ENCODE measurements around the gene MTERF2.
"Not testable (repeated sequence)": the region's sequence is repeated elsewhere in the genome, so short reads cannot be mapped to it uniquely, and the experiment has no call there.

Gene MTERF2, protein sequence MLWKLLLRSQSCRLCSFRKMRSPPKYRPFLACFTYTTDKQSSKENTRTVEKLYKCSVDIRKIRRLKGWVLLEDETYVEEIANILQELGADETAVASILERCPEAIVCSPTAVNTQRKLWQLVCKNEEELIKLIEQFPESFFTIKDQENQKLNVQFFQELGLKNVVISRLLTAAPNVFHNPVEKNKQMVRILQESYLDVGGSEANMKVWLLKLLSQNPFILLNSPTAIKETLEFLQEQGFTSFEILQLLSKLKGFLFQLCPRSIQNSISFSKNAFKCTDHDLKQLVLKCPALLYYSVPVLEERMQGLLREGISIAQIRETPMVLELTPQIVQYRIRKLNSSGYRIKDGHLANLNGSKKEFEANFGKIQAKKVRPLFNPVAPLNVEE

DNA sequence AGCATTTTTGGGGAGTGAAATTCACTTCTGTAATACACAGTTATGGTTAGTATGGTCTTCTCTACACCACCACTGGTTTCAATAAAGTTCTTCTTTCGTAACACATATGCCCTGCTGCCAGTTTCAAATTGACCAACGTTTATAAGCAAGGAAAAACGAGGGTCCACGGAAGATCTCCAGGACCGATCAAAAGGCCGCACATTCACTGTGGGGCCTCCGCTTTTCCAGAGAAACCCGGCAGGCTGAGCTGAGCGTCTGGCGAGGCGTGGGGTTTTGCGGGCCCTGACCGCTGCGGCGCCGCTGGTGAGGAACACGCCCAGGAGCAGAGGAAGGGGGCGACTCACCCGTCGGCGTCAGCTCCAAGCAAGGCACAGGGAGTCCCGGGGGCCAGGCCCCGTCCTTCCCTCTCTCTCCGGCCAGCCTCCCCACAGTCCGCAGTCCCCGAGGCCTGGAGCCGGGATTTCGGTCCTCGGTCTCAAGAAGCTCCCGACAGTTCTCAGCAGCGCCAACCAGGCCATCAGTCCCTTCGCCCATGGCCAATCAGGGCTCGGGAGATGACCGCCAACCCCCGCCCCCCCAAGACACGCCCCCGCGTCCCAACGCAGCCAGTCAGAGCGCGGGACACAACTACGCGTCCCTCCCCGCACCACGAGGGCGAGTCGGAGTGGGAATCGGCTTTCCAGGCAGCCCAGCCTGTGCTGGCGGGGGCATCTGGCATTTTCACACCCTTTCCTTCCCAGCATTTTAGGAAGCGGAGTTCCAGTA is at the start of gene MTERF2:
Gene MTERF2, minus strand, starts transcription at position 522 of the 765 bp plus-strand sequence. CDS start 8,432 bp downstream, outside the sequence.
- peak; percentile 88 for DNase-seq

DNA sequence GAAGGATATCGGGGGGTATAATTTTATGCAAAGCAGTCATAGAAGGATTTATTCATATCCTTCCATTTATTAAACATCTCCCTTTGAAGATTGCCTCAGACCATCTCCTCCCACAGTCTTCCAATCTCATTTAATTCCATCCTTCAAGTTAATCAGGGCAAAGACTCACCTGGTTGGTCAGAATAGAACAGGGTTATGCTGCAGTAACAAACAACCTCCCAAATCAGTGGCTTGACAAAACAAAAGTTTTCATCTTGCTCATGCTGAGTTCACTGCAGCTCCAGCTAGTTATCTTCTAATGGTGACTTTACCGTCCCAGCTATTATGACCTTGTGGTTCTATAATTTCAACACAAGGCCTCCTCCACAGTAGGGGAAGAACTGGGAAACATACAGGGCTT is 48.8 kb upstream of the MTERF2 start:
- no peak for DNase-seq

DNA sequence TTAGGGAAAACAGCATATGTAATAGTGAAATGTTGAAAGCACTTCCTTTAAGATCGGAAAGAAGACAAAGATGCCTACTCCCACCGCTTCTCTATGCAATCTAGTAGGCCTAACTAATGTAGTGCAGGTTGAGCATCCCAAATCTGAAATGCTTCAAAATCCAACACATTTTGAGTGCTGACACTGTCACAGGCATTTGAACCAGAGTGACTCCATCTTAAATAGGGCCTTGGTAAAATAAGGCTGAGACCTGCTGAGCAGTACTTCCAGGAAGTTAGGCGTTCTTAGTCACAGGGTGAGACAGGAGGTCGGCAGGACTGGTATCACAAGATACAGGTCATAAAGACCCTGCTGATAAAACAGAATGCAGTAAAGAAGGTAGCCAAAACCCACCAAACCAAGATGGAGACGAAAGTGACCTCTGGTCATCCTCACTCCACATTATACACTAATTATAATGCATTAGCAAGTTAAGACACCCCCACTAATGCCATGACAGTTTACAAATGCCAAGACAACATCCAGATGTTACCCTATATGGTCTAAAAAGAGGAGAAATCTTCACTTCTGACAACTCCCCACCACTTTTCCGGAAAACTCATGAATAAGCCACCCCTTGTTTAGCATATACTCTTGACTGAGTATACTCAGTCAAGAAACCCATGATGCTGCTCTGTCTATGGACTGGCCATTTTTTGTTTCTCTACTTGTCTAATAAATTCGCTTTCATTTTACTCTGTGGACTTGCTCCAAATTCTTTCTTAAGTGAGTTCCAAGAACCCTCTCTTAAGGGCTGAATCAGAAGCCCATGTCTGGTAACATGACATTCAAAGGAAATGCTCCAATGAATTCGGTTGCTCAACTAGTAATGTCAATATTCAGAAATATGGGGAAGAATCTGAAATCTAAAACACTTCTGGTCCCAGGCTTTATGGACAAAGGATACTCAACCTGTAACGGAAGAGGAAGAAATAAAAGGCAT is 47.1 kb upstream of the MTERF2 start:
- DNase-seq: no peak

DNA sequence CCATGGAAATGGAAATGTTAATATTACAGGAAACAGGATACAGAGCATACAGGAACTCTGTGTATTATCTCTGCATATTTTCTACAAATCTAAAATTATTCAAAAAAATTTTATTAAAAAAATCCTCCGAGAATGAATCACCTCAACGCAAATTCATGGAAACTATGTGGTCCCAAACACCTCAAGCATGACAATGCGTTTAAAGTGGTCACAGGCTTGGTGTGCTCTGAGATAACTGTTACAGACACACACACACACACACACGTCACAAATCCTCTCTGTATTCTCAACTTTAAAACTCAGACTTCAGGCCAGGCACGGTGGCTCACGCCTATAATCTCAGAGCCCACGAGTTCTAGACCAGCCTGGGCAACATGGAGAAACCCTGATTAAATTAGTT is 45.3 kb upstream of the MTERF2 start:
- DNase-seq: no peak

DNA sequence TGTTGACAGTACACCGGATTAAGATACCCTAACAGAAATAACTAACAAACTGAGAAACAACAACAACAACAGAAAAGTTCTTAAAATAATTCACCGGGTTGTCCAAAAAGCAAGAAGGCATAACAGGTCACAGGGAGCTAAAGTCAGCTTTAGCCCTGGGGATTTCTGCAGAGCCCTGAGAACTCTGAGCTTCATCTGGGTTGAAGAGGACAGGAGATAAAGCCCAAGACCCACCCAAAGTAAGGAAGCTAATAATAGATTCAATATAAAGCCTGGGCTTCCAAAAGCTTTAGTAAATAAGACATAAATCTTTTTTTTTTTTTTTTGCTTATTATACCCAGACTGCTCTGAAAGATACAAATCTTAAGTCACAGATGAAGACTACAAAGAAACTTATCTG is 44.1 kb upstream of the MTERF2 start:
- no peak for DNase-seq

DNA sequence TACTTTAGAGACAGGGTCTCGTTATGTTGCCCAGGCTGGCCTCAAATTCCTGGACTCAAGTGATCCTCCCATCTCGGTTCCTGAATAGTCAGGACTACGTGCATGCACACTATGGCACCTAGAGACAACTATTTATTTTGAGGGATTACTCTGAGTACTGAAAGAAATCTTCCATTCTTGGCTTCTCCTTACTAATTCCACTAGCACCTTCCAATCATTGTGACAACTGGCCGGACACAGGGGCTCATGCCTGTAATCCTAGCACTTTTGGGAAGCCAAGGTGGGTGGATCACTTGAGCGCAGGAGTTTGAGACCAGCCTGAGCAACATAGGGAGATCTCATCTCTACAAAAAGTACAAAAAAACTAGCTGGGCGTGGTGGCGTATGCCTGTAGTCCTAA is 42.1 kb upstream of the MTERF2 start:
- no peak for DNase-seq

DNA sequence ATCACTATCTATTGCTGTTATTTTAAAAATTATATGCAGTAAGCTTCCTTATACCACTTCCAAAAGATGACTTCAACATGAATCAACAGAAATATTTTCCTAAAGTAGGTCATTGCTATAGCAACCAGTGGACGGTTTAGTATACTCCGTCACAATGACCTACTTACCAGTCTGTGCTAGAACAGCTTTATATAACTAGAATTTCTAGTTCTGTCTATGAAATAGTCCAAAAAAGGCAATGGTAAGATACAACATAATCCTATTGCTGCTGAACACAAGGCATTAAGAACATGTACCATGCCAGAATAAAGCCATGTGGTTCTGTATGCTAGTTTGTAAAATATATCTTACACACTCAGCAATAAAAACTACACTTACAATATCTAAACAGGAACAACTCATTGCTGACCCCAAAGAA is 40.7 kb upstream of the MTERF2 start:
- no peak for DNase-seq

DNA sequence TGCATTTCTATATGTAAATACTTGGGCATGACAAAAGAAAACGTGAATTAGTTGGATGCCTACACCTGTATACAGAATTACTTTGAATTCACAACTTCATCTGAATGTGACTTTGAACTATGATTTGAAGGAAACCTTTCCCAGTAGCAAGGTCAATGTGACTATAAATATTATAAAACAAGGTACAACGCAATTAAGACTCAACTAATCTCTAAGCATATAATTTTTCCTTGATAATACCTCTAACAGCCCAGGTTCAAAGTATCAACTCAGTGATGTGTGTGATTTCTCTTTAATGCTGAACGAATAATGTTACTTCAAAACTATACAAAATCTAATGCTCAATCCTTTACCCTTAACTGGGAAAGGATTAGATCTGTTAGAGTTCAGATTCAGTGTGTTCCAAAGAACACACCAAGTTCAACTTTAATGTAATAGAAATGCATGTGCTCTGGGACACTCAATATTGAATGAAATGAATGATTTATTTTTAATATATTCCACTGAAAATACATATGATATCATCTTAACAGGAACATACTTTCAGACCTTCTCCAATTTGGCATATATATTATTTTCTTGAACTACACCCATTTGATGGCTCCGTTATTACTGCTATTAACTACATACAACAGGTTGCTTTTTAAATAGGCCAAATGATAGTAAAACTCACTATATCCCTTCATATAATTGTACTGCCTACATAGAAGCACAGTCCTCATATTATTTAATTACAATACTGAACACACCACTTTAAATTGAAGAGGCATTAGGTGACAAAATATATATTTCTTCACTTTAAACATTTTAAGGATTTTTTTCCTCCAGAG is 40.1 kb upstream of the MTERF2 start:
- no peak for DNase-seq

DNA sequence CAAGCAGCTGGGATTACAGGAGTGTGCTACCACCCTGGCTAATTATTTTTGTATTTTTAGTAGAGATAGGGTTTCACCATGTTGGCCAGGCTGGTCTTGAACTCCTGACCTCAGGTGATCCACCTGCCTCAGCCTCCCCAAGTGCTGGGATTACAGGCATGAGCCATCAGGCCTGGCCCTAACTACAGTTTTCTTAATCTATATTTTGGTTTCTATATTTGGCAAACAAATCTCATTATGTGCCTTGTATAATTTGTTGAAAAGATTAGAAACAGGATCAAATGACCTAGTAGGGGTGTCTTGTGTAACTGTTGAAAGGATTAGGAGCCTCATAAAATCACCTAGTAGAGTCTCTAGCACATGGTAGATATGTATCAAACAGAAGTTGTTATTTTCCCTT is 39.4 kb upstream of the MTERF2 start:
- not testable (repeated sequence) for DNase-seq

DNA sequence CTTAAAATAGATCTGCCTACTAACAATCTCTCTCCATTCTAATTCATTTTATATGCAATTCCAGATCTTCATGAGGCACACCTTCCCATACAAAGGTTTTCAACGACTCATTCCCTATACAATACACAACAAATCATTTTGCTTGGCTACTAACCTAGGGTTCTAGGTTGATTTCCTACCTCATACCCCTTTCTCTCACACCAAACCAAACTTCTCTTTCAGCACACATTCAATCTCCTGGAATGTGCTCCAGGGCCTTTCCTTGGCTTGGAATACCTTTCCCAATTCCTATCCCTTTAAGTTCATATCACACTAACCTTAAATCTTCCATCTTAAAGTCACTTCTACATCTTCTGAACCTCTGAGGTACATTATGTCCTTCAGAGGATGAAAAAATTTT is 38.7 kb upstream of the MTERF2 start:
- no peak for DNase-seq

DNA sequence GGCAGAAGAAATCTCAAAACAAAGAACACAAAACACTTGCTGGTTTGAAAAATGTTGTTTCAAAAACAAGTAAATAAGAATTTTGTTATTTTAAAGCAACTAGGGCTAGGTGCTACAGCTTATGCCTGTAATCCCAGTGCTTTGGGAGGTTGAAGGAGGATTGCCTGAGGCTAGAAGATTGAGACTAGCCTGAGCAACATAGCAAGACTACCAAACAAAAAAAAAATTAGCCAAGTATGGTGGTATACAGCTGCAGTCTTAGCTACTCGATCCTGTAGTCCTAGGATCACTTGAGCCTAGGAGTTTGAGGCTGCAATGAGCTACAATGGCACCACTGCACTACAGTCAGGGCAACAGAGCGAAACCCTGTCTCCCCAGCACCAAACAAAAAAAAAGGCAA is 32.6 kb upstream of the MTERF2 start:
- DNase-seq: no peak

DNA sequence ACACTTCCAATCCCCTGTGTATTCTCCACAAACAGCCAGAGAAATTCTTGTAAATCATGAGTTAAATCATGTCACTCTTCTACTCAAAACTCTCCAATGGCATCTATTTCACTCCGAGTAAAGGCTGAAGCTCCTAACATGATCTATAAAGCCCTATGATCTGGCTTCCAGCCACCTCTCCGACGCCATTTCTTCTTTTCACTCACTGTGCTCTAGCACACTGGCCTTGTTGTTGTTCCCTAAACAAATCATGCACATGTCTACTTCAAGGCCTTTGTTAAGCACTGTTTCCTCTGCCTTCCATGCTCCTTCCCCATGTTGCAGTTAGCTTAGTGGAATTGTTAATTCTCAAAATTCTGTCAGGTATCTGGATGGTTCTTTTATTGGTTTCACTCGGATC is 30.1 kb upstream of the MTERF2 start:
- DNase-seq: no peak

DNA sequence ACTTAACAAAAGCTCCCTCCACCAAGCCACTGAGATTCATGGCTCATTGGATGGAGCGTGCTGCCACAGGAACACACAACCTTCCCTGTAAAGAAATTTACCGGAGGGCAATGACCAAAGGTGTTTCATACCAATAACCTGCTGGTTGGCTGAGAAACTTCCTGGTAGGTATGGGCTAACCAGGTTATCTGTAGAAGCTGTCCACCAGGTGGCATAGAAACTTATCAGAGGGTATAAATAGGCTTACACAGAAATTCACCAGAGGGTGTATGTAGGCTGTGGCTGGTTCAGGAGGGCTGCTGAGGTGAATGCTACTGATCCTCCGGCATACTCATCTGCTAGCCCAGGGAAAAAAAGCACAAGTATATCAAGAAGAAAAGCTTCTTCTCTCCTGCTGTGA is 27.1 kb upstream of the MTERF2 start:
- no peak for DNase-seq

DNA sequence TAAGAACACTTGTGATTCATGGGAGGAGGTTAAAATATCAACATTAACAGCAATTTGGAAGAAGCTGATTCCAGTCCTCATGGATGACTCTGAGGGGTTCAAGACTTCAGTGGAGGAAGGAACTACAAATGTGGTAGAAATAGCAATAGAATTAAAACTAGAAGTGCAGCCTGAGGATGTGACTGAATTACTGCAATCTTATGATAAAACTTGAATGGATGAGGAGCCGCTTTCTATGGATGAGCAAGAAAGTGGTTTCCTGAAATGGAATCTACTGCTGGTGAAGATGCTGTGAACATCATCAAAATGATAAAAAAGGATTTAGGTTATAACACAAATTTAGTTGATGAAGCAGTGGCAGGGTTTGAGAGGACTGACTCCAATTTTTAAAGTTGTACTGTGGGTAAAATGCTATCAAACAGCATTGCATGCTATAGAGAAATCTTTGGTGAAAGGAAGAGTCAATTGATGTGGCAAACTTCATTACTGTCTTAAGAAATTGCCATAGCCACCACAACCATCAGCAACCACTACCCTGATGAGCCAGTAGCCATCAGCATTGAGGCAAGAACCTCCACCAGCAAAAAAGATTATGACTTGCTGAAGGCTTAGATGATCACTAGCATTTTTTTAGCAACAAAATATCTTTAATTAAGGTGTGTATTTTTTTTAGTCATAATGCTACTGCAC is 25.9 kb upstream of the MTERF2 start:
- DNase-seq: no peak

DNA sequence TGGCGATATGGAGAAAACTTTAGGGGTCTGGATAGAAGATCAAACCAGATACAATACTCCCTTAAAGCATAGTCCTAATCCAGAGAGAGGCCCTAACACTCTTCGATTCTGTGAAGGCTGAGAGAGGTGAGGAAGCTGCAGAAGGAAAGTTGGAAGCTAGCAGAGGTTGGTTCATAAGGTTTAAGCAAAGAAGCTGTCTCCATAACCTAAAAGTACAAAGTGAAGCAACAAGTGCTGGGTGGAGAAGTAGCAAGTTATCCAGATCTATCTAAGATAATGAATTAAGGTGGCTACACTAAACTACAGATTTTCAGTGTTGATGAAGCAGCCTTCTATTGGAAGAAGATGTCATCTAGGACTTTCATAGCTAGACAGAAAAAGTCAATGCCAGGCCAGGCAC is 24.6 kb upstream of the MTERF2 start:
- no peak for DNase-seq

DNA sequence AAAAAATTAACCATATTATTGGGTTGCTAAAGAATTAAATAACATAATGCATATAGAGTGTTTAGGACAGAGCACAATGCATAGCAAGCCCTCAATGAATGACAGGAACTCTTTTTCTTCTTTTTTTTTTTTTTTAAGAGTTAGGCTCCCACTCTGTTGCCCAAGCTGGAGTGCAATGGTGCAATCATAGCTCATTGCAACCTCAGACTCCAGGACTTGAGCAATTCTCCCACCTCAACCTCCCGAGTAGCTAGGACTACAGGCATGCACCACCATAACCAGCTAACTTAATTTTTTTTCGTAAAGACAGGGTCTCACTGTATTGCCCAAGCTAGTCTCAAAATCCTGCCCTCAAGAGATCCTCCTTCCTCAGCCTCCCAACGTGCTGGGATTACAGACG is 20.5 kb upstream of the MTERF2 start:
- DNase-seq: no peak

DNA sequence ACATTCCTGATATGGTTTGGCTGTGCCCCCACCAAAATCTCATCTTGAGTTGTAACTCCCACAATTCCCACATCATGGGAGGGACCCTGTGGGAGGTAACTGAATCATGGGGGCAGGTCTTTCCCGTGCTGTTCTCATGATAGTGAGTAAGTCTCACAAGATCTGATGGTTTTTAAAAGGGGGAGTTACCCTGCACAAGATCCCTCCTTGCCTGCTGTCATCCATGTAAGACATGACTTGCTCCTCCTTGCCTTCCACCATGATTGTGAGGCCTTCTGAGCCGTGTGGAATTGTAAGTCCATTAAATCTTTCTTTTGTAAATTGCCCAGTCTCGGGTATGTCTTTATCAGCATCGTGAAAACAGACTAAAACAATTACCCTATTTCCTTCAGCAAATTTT is 15.7 kb upstream of the MTERF2 start:
- not testable (repeated sequence) for DNase-seq

DNA sequence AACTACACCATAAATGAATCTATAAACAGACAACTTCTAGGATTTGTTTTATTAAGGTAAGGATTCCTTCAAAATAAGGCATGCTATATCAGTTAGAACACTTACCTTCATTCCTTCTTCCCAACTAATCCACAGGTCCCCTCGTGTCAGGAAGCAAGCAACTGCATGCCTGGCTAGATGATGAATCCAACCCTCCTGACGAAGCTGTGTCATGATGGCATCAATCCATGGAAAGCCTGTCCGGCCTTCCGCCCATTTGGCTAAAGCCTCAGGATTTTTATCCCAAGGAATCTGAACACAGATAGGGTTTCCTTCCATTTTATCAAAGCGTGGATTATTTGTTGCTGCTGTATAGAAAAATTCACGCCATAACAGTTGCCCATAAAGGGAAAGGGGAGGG is 12.5 kb upstream of the MTERF2 start:
- no peak for DNase-seq

DNA sequence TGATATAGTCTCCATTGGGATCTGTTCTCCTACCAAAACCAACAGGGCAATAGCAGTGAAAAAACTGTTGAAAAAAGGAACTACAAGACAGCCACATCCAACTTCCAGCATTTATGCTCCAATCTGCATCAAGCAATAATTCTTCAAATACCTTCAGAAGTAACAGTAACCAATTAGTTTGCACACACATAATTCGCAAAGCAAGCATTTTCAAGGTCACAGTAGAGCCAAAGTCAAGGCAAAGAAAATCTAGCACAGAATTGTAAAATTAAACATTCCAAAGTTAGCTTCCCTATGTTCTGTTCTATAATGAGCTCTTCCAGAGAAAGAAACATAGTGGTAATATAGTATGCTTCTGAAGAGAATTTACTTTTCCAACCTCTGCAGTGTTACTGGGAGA is 11.0 kb upstream of the MTERF2 start:
- DNase-seq: no peak

DNA sequence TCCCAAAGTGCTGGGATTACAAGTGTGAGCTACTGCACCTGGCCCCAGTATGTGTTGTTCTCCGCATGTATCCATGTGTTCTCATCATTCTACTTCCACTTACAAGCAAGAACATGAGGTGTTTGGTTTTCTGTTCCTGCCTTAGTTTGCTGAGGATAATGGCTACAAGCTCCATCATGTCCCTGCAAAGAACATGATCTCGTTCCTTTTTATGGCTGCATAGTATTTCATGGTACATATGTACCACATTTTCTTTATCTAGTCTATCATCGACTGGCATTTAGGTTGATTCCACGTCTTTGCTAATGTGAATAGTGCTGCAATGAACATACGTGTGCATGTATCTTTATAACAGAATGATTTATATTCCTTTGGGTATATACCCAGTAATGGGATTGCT is 9.2 kb upstream of the MTERF2 start:
- not testable (repeated sequence) for DNase-seq

DNA sequence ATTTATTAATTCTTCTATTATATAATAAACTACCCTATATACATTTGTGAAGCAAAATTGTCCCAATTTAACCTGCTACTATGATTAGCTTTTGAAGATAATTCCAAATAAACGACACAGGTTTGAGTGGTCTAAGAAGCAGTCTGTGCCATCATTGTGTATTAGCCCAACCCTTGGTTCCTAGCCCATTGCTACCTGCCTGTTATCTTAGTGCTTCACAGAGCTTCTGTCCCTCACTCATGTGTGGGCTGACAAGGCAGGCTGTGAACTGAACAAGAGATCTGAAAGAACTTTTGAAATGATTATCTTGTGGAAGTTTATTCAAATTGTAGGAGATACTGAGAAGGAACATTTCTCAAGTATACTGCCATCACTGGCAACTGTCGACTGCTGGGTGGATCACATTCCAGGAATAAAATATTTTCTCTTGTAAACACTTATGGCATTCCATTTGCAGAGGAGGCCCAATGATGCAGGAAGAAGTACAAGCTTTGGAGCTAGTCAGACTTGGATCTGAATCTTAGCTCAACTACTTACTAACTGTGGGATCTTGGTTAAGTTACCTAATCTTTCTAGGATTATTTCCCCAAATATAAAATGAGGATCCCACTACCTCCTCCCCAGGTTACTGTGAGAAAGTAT is 7.8 kb upstream of the MTERF2 start:
- no peak for DNase-seq

All from activated CD8-positive, alpha-beta memory T cell treated with anti-CD3 and anti-CD28 coated beads for 24 hours (primary cell).